Daoy (cell line): Measurements from ENCODE around the gene RPRD1A. TPM values are rescaled to one million over a fixed set of nuclear protein-coding genes. Genes with fewer than 3 reads are reported as not detected.
A peak's percentile ranks its signal among the peaks of the same experiment; 100 is the strongest.
"Not testable (repeated sequence)": the region's sequence is repeated elsewhere in the genome, so short reads cannot be mapped to it uniquely, and the experiment has no call there.

ENCODE experiments used
- DNase-seq: peaks from one replicate; pipeline ENCODE4 v3.0.0-alpha.2; 2015; ENCODE audit warnings: low read depth
- total RNA-seq: library from RNA; depleted of rRNA; stranded (reverse); fragments of >200 nt; shearing (Covaris generic); gene quantifications from 2 replicates; pipeline ENCODE4 v1.2.3, GENCODE V29; 2014; rRNA removed

The RPRD1A gene, protein sequence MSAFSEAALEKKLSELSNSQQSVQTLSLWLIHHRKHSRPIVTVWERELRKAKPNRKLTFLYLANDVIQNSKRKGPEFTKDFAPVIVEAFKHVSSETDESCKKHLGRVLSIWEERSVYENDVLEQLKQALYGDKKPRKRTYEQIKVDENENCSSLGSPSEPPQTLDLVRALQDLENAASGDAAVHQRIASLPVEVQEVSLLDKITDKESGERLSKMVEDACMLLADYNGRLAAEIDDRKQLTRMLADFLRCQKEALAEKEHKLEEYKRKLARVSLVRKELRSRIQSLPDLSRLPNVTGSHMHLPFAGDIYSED
- 47.9 and 60.4 TPM in 2 replicates for total RNA-seq

DNA sequence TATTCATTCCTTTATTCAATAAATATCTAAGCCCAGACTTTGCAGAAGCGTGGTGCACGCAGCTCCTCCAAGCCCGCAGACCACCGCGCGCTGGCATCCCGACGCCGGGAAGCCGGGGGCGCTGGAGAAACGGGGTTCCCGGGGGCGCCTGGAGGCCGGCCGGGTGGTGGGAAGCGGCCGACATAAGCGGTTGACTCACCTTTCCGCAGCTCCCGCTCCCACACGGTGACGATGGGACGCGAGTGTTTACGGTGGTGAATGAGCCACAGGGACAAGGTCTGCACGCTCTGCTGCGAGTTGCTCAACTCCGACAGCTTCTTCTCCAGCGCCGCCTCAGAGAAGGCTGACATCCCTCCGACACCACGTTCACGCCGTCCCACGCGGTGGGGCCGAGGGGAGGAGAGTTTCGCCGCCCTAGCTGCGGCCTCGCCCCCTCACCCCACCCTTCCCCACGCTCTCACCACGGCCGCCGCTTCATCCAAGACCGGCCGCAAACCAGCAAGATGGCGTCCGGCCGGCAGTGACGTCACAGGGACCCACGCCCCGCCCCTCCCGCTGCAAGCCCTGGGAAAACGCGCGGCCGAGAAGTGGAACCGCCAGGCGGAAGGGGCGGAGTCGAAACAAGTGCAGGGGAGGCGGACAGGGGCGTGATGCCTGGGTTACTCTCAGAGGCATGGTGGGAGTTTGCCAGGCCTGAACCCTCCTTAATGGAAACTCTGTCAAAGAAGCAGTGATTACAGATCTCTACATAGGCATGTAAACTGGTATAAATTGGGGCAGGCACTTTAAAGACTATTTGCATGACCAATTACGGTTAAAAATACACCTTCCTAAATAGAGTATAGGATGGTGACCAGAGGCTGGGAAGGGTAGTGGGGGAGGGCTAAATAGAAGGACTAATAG lies at the start of gene RPRD1A:
Gene RPRD1A, minus strand, starts transcription at position 505 of the 903 bp plus-strand sequence. Its CDS starts 155 bp downstream, at position 350.
- DNase-seq, result peak; percentile 96

GRCh38 chr18:36116771-36117170 lies 49.4 kb upstream of the RPRD1A start:
- DNase-seq, result not testable (repeated sequence)

GRCh38 chr18:36114738-36115137 lies 47.4 kb upstream of the RPRD1A start:
- DNase-seq, result no peak

DNA sequence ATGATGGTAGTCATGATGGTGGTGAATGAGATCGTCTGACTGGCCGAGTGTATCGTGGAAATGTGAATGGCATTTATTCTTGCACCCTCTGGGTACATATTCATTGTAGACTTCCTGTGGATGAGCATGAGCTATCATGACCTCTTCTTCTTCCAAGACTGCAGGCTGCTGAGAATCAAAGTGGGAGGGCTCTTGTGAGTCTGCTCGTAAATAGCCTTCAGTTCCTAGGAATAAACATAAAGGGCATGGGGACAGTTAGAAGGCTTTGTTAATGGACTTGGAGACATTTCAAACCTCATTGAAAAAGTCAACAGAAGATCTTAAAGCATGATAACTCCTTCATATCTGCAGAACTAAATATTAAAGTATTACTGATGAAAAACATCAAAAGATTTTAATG lies 46.9 kb upstream of the RPRD1A start:
- DNase-seq, result no peak

GRCh38 chr18:36112302-36112701 lies 44.9 kb upstream of the RPRD1A start:
- DNase-seq, result no peak

DNA sequence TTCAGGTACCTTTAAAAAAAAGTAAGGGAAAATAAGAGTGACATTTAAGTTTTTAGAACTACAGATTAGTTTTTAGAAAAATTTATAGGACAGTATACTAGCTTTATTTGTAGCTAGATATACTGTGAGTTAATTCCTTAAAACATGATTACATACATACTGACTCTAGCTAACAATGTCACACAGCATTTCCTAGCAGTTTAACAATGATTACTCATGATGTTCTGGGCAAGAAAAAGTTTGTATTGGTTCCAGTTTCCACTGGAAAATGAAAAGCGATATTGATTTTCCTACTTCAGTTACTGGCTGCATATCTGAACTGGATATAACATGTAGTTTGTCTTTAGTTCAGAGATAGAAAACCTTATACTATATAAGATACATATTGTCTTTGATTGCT lies 42.4 kb upstream of the RPRD1A start:
- no peak for DNase-seq

DNA sequence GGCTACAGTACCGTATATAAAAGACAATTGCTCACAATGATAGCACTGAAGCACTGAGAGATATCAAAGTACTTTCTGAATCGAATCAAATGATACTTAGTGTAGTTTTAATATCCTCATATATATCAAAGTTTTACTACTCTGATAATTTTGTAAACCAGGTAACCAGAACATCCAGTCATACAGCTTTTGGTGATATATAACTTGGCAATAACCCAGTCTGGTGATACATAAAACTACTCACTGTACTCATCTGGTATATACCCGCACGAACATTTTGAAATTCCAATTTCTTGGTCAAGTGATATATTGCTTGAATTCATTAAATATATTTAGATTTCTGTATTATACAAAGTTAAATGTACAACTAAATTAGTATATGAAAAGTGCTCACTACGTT lies 41.2 kb upstream of the RPRD1A start:
- DNase-seq, result no peak

- DNase-seq, result no peak
Observed at GRCh38 chr18:36108196-36108595, 40.8 kb upstream of the RPRD1A start.

DNA sequence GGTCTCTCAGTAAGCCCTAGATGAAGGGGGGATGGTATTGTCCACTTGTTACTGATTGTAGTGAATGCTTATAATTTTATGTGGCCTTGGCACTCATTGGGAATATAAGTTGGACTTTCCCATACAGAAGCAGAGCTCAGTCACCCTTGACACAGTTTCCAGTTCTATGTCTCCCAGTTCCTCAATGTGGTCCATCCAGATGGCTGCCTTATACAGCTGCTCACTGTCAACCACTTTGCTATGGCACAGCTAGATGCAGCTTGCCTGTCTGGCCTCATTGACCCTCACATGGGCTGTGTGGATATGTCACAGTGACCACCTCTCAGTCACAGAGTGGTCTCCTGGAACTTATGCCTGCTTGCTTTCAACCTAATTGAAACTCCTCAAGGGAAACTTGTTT lies 40.1 kb upstream of the RPRD1A start:
- no peak for DNase-seq

DNA sequence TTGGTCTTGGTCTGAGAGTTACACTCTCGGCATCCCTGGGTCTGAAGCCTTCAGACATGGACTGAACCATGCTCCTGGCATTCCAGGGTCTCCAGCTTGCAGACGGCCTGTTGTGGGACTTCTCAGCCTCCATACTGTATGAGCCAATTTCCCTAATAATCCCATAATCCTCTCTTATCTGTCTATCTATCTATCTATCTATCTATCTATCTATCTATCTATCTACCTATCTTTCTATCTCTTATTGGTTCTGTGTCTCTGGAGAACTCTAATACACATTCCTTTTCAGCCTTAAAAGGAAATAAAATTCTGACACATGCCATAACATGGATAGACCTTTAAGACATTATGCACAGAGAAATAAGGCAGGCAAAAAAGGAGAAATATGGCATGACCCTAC lies 37.4 kb upstream of the RPRD1A start:
- no peak for DNase-seq

DNA sequence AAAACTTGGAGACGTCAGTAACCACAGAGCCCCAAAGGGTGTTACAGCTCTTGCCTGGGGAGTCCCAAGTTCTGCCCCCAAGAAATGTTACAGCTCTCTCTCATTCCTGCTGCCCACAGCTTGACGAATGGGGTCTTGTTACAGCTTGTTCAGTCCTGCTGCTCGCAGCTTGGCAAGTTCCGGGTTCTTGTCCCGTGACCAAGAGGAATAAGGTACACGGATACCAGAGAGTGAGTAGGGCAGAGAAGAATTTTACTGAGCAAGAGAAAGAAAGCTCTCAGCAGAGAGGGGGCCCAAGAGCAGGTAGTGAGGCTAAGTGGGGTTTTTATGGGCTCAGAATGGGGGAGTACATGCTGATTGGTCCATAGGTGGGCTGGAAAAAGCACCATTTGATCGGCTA lies 34.6 kb upstream of the RPRD1A start:
- no peak for DNase-seq

DNA sequence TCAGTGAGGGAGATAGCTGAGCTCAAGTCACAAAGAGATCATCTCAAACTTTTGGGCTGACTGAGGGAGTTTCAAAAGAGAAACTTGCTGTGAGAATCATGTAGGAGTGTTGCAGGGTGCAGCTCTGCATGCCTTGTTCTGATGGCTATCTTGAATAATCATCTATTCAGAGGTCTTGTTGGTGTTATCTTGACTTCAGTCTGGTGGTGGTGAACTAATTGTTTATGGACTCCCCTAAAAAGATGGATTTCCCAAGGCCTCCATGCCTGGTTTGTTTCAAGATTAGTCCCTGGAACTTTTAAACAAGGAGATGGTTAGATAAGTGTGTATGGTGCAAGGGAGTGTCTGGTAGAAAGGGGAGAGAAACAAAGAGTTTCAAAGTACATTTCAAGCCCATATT lies 32.0 kb upstream of the RPRD1A start:
- no peak for DNase-seq

- no peak for DNase-seq
Observed at GRCh38 chr18:36096955-36097354, 29.6 kb upstream of the RPRD1A start.

GRCh38 chr18:36095936-36096519 lies 28.7 kb upstream of the RPRD1A start:
- peak; percentile 25 for DNase-seq

DNA sequence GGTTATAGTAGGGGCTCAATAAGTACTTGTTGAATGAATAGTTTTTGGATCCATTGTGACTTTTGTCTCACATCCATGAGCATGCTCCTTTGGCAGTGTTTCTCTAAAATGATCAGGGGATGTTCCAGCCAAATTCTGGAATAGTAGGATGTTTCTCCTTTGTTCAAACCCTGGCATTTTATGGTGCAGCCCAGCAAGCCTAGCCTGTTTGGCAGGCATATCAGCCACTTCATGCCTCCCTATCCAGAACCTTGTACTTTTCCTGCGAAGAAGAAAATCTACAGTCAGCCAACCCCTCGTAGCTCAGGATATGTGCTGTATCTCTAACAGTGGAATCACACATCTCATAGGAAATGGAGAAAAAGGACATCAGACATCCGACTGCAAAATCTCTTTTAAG lies 27.1 kb upstream of the RPRD1A start:
- no peak for DNase-seq

GRCh38 chr18:36092116-36092515 lies 24.8 kb upstream of the RPRD1A start:
- DNase-seq, result not testable (repeated sequence)

- DNase-seq, result no peak
Observed at GRCh38 chr18:36089001-36089400, 21.6 kb upstream of the RPRD1A start.

GRCh38 chr18:36088256-36088655 lies 20.9 kb upstream of the RPRD1A start:
- no peak for DNase-seq

DNA sequence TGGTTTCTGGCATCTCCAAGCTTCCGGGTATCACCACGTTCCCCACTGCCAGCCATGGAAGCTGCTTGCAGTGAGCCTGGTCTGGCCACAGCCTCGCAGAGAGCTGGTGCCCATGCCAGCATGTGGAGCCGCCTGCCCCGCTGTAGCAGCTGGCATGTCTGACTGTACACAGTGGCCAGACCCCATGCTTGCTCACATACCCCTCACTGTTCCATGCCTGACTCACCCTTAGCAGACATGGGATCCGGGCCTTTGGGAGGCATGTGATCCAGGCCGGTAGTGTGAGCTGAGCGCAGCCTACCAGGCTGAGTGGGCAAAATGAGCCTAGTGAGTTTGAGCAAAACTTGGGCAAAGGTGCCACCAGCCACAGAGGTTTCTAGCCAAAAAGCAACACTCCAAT lies 18.8 kb upstream of the RPRD1A start:
- DNase-seq, result no peak

GRCh38 chr18:36085195-36085594 lies 17.8 kb upstream of the RPRD1A start:
- no peak for DNase-seq

GRCh38 chr18:36083729-36084128 lies 16.4 kb upstream of the RPRD1A start:
- DNase-seq, result no peak

- DNase-seq, result not testable (repeated sequence)
Observed at GRCh38 chr18:36081118-36081517, 13.8 kb upstream of the RPRD1A start.
